ENCODE results near the gene KLK12. TPM values are rescaled to one million over a fixed set of nuclear protein-coding genes. Genes with fewer than 3 reads are reported as not detected.

KLK12 gene
- polyA plus RNA-seq, 1 experiment: not detected

- no peak for TF ChIP-seq CTCF (IDR thresholded peaks at IDR 0.05; ENCODE audit: insufficient read depth, low read depth, low read length)
- H3K27me3 ChIP-seq (ENCODE audit: control insufficient read depth, insufficient read depth, low read length): no peaks in the 10 kb centered on the region
- ChIA-PET POLR2A (no interaction called here), CTCF (no interaction called here)
- no peaks in the 10 kb centered on the region for H3K36me3 ChIP-seq (ENCODE audit: control insufficient read depth, insufficient read depth, low read length)
- no peak for DNase-seq (ENCODE audit: low read depth)
- H3K4me3 ChIP-seq (ENCODE audit: low read depth, low read length): no peak overlapping the region
Observed at GRCh38 chr19:51075998-51076397, 41.2 kb upstream of the KLK12 start.

GRCh38 chr19:51071095-51071405 is 36.2 kb upstream of the KLK12 start:
- no peaks in the 10 kb centered on the region for H3K27me3 ChIP-seq (ENCODE audit: control insufficient read depth, insufficient read depth, low read length)
- no peak for DNase-seq (ENCODE audit: low read depth)
- no peak overlapping the region for H3K4me3 ChIP-seq (ENCODE audit: low read depth, low read length)
- TF ChIP-seq CTCF (IDR thresholded peaks at IDR 0.05; ENCODE audit: insufficient read depth, low read depth, low read length): no peak
- CTCF ChIA-PET: no interaction called here
- POLR2A ChIA-PET: no interaction called here
- H3K36me3 ChIP-seq (ENCODE audit: control insufficient read depth, insufficient read depth, low read length): no peaks in the 10 kb centered on the region

GRCh38 chr19:51070334-51071094 is 35.7 kb upstream of the KLK12 start:
- POLR2A ChIA-PET: no interaction called here
- no peak for TF ChIP-seq CTCF (IDR thresholded peaks at IDR 0.05; ENCODE audit: insufficient read depth, low read depth, low read length)
- CTCF ChIA-PET: interaction anchor here (0.6 kb wide), 1 partner anchor 50 kb away, joined by 3 read pairs; no protein-coding TSS in a partner anchor
- no peak for DNase-seq (ENCODE audit: low read depth)
- no peaks in the 10 kb centered on the region for H3K27me3 ChIP-seq (ENCODE audit: control insufficient read depth, insufficient read depth, low read length)
- no peaks in the 10 kb centered on the region for H3K36me3 ChIP-seq (ENCODE audit: control insufficient read depth, insufficient read depth, low read length)
- no peak overlapping the region for H3K4me3 ChIP-seq (ENCODE audit: low read depth, low read length)

GRCh38 chr19:51066393-51067186 is 31.8 kb upstream of the KLK12 start:
- POLR2A ChIA-PET: interaction anchor here (0.6 kb wide), 1 partner anchor 19 kb away, joined by 7 read pairs; no protein-coding TSS in a partner anchor
- no peaks in the 10 kb centered on the region for H3K27me3 ChIP-seq (ENCODE audit: control insufficient read depth, insufficient read depth, low read length)
- CTCF ChIA-PET: no interaction called here

More at GRCh38 chr19:51066393-51067186, 31.8 kb upstream of the KLK12 start:
- Histone ChIP-seq H3K36me3 (ENCODE audit: control insufficient read depth, insufficient read depth, low read length) (no peaks in the 10 kb centered on the region), H3K4me3 (ENCODE audit: low read depth, low read length) (no peak overlapping the region)
- no peak for DNase-seq (ENCODE audit: low read depth)
- TF ChIP-seq CTCF (IDR thresholded peaks at IDR 0.05; ENCODE audit: insufficient read depth, low read depth, low read length): no peak
